HS-27A (cell line): ENCODE measurements around the gene EME1.

Experiments
- DNase-seq: peaks from one replicate; pipeline ENCODE4 v3.0.0-alpha.2; 2012; ENCODE audit warnings: low read depth, missing footprints

Gene EME1

GRCh38 chr17:50347894-50348291 lies 25.1 kb upstream of the EME1 start:
- DNase-seq, result no peak

- no peak for DNase-seq
Observed at GRCh38 chr17:50348522-50349242, 24.3 kb upstream of the EME1 start.

GRCh38 chr17:50349243-50349600 lies 23.8 kb upstream of the EME1 start:
- no peak for DNase-seq

- DNase-seq, result no peak
Observed at GRCh38 chr17:50350733-50351132, 22.3 kb upstream of the EME1 start.

GRCh38 chr17:50352072-50352692 lies 20.8 kb upstream of the EME1 start:
- no peak for DNase-seq

- no peak for DNase-seq
Observed at GRCh38 chr17:50352693-50353599, 20.1 kb upstream of the EME1 start.

- DNase-seq, result no peak
Observed at GRCh38 chr17:50353600-50354195, 19.3 kb upstream of the EME1 start.

GRCh38 chr17:50354198-50354597 lies 18.8 kb upstream of the EME1 start:
- no peak for DNase-seq

- no peak for DNase-seq
Observed at GRCh38 chr17:50354776-50355175, 18.3 kb upstream of the EME1 start.

GRCh38 chr17:50355336-50355700 lies 17.7 kb upstream of the EME1 start:
- DNase-seq, result no peak

- no peak for DNase-seq
Observed at GRCh38 chr17:50355701-50356341, 17.2 kb upstream of the EME1 start.

- no peak for DNase-seq
Observed at GRCh38 chr17:50356418-50356817, 16.6 kb upstream of the EME1 start.

- no peak for DNase-seq
Observed at GRCh38 chr17:50356892-50357510, 16.0 kb upstream of the EME1 start.

GRCh38 chr17:50358177-50358576 lies 14.9 kb upstream of the EME1 start:
- DNase-seq, result no peak

GRCh38 chr17:50359005-50359699 lies 13.9 kb upstream of the EME1 start:
- DNase-seq, result no peak

- no peak for DNase-seq
Observed at GRCh38 chr17:50359998-50360461, 13.0 kb upstream of the EME1 start.

- DNase-seq, result no peak
Observed at GRCh38 chr17:50360486-50361115, 12.4 kb upstream of the EME1 start.

GRCh38 chr17:50361561-50362480 lies 11.2 kb upstream of the EME1 start:
- DNase-seq, result no peak

GRCh38 chr17:50362661-50363060 lies 10.4 kb upstream of the EME1 start:
- no peak for DNase-seq
